Epithelial cell of proximal tubule (primary cell): Measurements from ENCODE around the gene SHROOM2. TPM values are rescaled to one million over a fixed set of nuclear protein-coding genes. Genes with fewer than 3 reads are reported as not detected.
"Not testable (repeated sequence)": the region's sequence is repeated elsewhere in the genome, so short reads cannot be mapped to it uniquely, and the experiment has no call there.

Experiments
- DNase-seq: peaks from one replicate; pipeline ENCODE4 v3.0.0-alpha.2; 2011; ENCODE audit warnings: low read depth
- H3K4me3 ChIP-seq: 2 replicates; pipeline ENCODE4 v1.5.1; 2011; ENCODE audit warnings: low read depth, mild to moderate bottlenecking, low read length
- total RNA-seq: library from RNA; depleted of rRNA; stranded (reverse); fragments of >200 nt; gene quantifications from 2 replicates; pipeline ENCODE4 v1.2.3, GENCODE V29; 2015
- TF ChIP-seq, protein P1 (sequence below): conservative IDR thresholded peaks from 2 replicates; pipeline ENCODE4 v1.5.1; 2012; ENCODE audit warnings: low read depth, mild to moderate bottlenecking, low read length

The SHROOM2 gene
- total RNA-seq, 1 donor from 2014 or later = 8.9 TPM

DNA sequence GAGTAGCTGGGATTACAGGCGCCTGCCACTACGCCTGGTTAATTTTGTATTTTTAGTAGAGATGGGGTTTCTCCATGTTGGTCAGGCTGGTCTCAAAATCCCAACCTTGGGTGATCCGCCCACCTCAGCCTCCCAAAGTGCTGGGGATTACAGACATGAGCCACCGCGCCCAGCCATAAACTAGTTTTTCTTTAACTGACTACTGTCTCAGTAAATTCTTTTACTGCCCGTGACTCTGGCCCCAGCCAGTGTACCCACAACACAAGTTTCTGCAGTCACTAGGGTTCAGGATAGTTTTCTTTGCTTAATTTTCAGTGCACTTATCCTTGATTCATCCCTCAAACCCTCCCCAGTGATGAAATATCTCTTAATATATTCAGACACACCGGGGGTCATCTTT lies 8.3 kb downstream of the SHROOM2 start:
- no peak overlapping the region for H3K4me3 ChIP-seq
- TF ChIP-seq, protein P1, sequence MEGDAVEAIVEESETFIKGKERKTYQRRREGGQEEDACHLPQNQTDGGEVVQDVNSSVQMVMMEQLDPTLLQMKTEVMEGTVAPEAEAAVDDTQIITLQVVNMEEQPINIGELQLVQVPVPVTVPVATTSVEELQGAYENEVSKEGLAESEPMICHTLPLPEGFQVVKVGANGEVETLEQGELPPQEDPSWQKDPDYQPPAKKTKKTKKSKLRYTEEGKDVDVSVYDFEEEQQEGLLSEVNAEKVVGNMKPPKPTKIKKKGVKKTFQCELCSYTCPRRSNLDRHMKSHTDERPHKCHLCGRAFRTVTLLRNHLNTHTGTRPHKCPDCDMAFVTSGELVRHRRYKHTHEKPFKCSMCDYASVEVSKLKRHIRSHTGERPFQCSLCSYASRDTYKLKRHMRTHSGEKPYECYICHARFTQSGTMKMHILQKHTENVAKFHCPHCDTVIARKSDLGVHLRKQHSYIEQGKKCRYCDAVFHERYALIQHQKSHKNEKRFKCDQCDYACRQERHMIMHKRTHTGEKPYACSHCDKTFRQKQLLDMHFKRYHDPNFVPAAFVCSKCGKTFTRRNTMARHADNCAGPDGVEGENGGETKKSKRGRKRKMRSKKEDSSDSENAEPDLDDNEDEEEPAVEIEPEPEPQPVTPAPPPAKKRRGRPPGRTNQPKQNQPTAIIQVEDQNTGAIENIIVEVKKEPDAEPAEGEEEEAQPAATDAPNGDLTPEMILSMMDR = no peak

DNA sequence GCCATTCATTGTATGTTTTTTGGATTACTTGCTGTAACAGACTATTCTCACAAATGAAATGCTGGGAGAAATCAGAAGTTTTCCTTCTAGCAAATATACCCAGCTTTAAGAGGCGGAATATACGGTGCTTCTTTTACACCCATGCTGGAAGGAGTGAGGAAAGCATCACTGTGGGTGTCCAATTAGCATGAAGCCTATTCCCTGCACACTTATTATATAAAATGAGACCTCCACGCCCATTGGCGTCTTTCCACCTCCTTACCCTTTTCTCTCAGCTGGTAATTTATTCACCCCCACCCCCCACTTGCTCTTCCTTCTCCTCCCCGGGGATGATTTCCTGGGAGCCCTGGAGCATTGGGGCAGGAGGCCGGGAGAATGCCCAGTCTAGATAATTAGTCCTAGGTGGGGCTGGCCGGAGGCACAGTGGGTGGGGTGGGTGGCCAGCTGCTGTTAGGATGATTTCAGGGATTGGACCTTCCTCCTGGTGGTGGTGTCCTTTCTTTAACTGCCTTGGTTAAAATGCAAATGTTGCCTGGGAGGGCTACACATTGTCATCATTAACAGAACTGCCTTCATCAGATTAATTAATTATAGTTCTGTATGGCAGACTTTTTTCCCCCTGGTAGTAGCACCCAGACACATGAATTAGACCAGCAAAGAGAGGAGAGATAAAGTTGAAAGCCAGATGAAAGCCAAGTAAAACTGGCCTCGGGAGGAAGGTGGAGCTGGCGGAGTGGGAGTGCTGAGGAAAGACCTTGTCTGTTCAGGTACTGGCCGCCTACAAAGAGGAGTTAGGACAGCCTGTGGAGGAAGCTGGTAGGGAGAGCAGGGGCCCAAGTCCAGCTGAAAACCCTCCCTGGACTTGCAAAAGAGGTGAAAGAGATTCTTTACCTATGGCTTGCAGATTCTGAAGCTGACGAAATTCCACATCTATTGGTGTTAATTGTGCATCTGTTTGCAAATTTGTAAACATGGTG lies 11.4 kb downstream of the SHROOM2 start:
- no peak overlapping the region for H3K4me3 ChIP-seq

More for the DNA sequence above, 8.3 kb downstream of the SHROOM2 start:
- DNase-seq = no peak

DNA sequence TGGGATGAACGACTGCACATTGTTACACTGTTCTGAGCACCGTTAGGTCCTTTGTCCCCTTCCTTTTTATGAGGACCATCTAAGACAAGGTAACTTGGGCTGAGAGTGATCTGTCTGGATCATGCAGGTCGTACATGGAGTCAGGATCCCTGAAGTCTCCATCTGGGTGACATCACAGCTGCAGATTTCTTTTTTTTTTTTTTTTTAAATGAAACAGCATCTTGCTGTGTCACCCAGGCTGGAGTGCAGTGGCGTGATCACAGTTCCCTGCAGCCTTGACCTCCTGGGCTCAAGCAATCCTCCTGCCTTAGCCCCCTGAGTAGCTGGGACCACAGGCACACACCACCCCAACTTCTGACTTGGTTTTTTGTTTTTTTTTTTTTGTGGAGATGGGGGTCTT lies 16.5 kb downstream of the SHROOM2 start:
- no peak overlapping the region for H3K4me3 ChIP-seq
- TF ChIP-seq, protein P1 = no peak
- DNase-seq = no peak

More for the DNA sequence above, 11.4 kb downstream of the SHROOM2 start:
- DNase-seq = no peak
- TF ChIP-seq, protein P1 = no peak

DNA sequence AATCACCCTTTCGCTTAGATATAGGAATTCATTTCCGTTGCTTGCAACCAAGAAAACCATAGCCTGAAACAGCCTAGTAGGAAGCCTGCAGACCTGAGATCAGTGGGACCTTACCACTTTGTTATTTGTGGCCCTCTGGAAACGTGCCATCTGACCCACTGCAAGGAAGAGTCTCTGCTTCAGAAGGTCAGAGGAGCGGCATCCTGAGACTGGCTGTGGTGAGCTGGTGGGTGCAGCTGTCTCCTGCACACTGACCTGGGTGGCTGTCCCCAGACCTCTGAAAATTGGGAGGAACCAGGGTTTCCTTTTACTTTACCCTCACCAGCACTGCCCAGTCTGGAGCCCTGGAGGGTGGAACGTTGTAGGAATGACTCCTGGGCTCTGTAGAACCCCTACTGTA lies 18.2 kb downstream of the SHROOM2 start:
- H3K4me3 ChIP-seq = no peak overlapping the region
- TF ChIP-seq, protein P1 = no peak
- DNase-seq = no peak

DNA sequence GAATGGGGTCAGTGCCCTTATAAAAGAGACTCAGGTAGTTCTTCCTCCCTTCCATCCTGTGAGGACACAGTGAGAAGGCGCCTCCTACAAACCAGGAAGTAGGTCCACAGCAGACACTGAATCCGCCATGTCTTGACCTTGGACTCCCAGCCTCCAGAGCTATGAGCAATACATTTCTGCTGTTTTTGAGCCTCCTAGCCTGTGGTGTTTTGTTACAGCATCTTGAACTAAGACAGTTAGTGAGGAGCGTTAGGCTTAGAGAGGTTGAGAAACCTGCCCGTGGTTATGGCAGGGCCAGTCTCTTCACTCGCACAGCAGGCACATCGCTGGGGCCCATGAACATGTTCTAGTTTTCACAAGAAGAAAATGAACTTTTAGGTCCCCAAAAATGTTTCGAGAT lies 19.7 kb downstream of the SHROOM2 start:
- TF ChIP-seq, protein P1 = no peak
- H3K4me3 ChIP-seq = no peak overlapping the region
- no peak for DNase-seq

DNA sequence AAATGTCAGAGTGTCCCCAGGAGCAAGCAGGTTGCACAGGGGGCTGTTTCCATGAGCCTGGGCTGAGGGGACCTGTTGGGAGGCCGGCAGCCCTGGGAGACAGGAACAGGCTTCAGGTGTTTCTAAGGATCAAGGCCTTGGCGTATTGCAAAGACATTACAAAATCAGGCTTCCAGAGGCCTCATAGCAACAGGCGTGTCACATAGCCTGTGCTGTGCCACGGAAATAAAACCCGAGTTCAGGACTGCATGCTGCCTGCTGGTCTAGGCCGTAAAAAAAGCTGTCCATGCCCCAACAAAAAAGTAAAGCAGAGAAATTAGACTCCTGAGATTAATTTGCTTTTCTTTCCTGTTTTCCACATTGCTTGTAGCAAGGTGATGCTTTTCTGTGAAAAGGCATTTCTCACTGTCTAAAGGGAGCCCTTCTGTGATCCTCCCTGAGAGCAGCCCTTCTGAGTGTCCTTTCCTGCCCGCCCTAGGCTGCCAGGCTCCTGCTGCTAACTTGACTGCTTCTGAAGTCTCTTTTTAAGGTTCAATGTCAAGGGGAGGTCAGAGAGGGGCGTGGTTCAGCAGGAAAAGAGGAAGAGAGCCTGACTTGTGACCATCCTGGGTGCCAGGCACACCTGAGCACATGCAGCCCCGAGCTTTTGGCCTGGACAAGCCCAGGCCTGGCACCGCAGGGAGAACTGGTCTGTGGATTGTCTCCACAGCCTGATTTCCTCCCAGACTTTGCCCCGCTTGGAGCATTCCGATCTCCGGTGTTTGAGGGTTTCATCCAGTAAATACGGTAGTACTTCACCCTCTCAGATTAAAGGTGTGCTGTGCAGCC lies 21.3 kb downstream of the SHROOM2 start:
- TF ChIP-seq, protein P1 = no peak
- DNase-seq = no peak
- no peak overlapping the region for H3K4me3 ChIP-seq

DNA sequence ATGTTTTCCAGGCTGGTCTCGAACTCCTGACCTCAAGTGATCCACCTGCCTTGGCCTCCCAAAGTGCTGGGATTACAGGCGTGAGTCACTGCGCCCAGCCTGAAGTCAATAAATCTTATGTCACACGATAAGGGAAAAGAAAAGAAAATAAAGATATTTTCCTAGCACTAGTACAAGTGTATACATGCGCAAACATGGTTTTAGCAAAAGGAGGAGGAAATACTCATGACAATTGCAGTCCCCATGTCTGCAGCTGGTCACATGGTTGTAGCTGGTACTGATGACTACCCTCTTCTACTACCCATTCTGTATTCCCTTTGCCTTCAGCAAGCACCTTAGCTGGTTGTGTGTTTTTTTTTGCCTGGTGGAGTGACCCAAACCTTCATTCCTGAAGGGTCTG lies 23.6 kb downstream of the SHROOM2 start:
- not testable (repeated sequence) for H3K4me3 ChIP-seq, DNase-seq

DNA sequence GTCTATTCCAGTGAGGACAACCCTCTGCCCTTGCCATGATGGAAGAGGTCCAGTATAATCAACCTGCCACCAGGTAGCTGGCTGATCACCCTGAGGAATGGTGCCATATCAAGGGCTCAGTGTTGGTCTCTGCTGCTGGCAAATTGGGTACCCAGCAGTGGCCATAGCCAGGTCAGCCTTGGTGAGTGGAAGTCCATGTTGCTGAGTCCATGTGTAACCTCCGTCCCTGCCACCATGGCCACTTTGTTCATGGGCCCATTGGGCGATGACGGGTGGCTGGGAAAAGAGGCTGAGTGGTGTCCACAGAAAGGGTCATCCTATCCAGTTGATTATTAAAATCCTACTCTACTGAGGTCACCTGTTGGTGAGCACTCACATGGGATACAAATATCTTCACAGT lies 24.9 kb downstream of the SHROOM2 start:
- not testable (repeated sequence) for DNase-seq, H3K4me3 ChIP-seq
